ENCODE measurements around the gene CFLAR. TPM values are rescaled to one million over a fixed set of nuclear protein-coding genes. Genes with fewer than 3 reads are reported as not detected.

CFLAR gene
- total RNA-seq, 1 donor from 2014 or later = 47.5 TPM

GRCh38 chr2:201216918-201217317, 101.0 kb downstream of the CFLAR start:
- no peak overlapping the region for H3K27ac ChIP-seq (ENCODE audit: low read depth, low read length)
- no peak overlapping the region for H2AFZ ChIP-seq (ENCODE audit: low read depth, low read length)
- no peaks in the 10 kb centered on the region for H3K4me1 ChIP-seq (ENCODE audit: insufficient read depth, low read length)
- H3K4me3 Mint-ChIP-seq (ENCODE audit: unreplicated experiment) = no peak overlapping the region
- peaks cover 20% of the 10 kb centered on the region for H3K4me1 Mint-ChIP-seq (ENCODE audit: low read depth, unreplicated experiment)
- no peaks in the 10 kb centered on the region for H3K27me3 ChIP-seq (ENCODE audit: insufficient read depth, low read length)
- H3K4me2 ChIP-seq (ENCODE audit: low read length) = no peak overlapping the region
- no peak overlapping the region for H3K27ac Mint-ChIP-seq (ENCODE audit: unreplicated experiment)
- H3K4me3 ChIP-seq (ENCODE audit: insufficient read depth, low read depth, low read length) = no peak overlapping the region
- H3K9me3 ChIP-seq (ENCODE audit: insufficient read depth, low read depth, low read length) = no peaks in the 10 kb centered on the region
- no peaks in the 10 kb centered on the region for H3K9me3 Mint-ChIP-seq (ENCODE audit: unreplicated experiment)
- TF ChIP-seq CTCF (IDR thresholded peaks at IDR 0.05; ENCODE audit: insufficient read depth, low read depth, low read length) (no peak), EZH2 (IDR thresholded peaks at IDR 0.05; ENCODE audit: insufficient read depth, low read length) (no peak)
- H3K9ac ChIP-seq (ENCODE audit: low read length) = no peak overlapping the region
- no peaks in the 10 kb centered on the region for H4K20me1 ChIP-seq (ENCODE audit: insufficient read depth, low read length)
- no peaks in the 10 kb centered on the region for H3K36me3 ChIP-seq (ENCODE audit: insufficient read depth, low read length)
- DNase-seq (ENCODE audit: low read depth) (no peak), FAIRE-seq (no peak)
- no peaks in the 10 kb centered on the region for H3K79me2 ChIP-seq (ENCODE audit: insufficient read depth, low read length)
- H3K36me3 Mint-ChIP-seq (ENCODE audit: low read depth, unreplicated experiment) = peaks cover 2% of the 10 kb centered on the region
- no peaks in the 10 kb centered on the region for H3K27me3 Mint-ChIP-seq (ENCODE audit: low read depth, unreplicated experiment)

- no peaks in the 10 kb centered on the region for H3K79me2 ChIP-seq (ENCODE audit: insufficient read depth, low read length)
- no peaks in the 10 kb centered on the region for H3K27me3 ChIP-seq (ENCODE audit: insufficient read depth, low read length)
- H3K4me3 ChIP-seq (ENCODE audit: insufficient read depth, low read depth, low read length) = no peak overlapping the region
- H3K4me2 ChIP-seq (ENCODE audit: low read length) = no peak overlapping the region
- H2AFZ ChIP-seq (ENCODE audit: low read depth, low read length) = no peak overlapping the region
- TF ChIP-seq EZH2 (IDR thresholded peaks at IDR 0.05; ENCODE audit: insufficient read depth, low read length) (no peak), CTCF (IDR thresholded peaks at IDR 0.05; ENCODE audit: insufficient read depth, low read depth, low read length) (no peak)
- peaks cover 22% of the 10 kb centered on the region for H3K4me1 Mint-ChIP-seq (ENCODE audit: low read depth, unreplicated experiment)
- no peaks in the 10 kb centered on the region for H3K9me3 ChIP-seq (ENCODE audit: insufficient read depth, low read depth, low read length)
- H3K9me3 Mint-ChIP-seq (ENCODE audit: unreplicated experiment) = no peaks in the 10 kb centered on the region
- H4K20me1 ChIP-seq (ENCODE audit: insufficient read depth, low read length) = no peaks in the 10 kb centered on the region
- no peak for DNase-seq (ENCODE audit: low read depth)
- no peaks in the 10 kb centered on the region for H3K27me3 Mint-ChIP-seq (ENCODE audit: low read depth, unreplicated experiment)
- H3K27ac Mint-ChIP-seq (ENCODE audit: unreplicated experiment) = no peak overlapping the region
- H3K9ac ChIP-seq (ENCODE audit: low read length) = no peak overlapping the region
- H3K4me1 ChIP-seq (ENCODE audit: insufficient read depth, low read length) = no peaks in the 10 kb centered on the region
- no peaks in the 10 kb centered on the region for H3K36me3 ChIP-seq (ENCODE audit: insufficient read depth, low read length)
- H3K4me3 Mint-ChIP-seq (ENCODE audit: unreplicated experiment) = no peak overlapping the region
- FAIRE-seq = no peak
- H3K27ac ChIP-seq (ENCODE audit: low read depth, low read length) = no peak overlapping the region
- H3K36me3 Mint-ChIP-seq (ENCODE audit: low read depth, unreplicated experiment) = peaks cover 2% of the 10 kb centered on the region
Observed at GRCh38 chr2:201218780-201219179, 102.8 kb downstream of the CFLAR start.

GRCh38 chr2:201219328-201220096, 103.5 kb downstream of the CFLAR start:
- H3K9me3 ChIP-seq (ENCODE audit: insufficient read depth, low read depth, low read length) = no peaks in the 10 kb centered on the region
- no peak overlapping the region for H3K4me2 ChIP-seq (ENCODE audit: low read length)
- H4K20me1 ChIP-seq (ENCODE audit: insufficient read depth, low read length) = no peaks in the 10 kb centered on the region
- H3K4me3 ChIP-seq (ENCODE audit: insufficient read depth, low read depth, low read length) = no peak overlapping the region
- no peak for DNase-seq (ENCODE audit: low read depth)
- no peak for FAIRE-seq
- no peaks in the 10 kb centered on the region for H3K9me3 Mint-ChIP-seq (ENCODE audit: unreplicated experiment)
- H3K9ac ChIP-seq (ENCODE audit: low read length) = no peak overlapping the region
- H3K36me3 Mint-ChIP-seq (ENCODE audit: low read depth, unreplicated experiment) = peaks cover 2% of the 10 kb centered on the region
- no peak overlapping the region for H3K27ac ChIP-seq (ENCODE audit: low read depth, low read length)
- H3K27me3 Mint-ChIP-seq (ENCODE audit: low read depth, unreplicated experiment) = no peaks in the 10 kb centered on the region
- H3K79me2 ChIP-seq (ENCODE audit: insufficient read depth, low read length) = no peaks in the 10 kb centered on the region
- no peak overlapping the region for H3K27ac Mint-ChIP-seq (ENCODE audit: unreplicated experiment)
- no peaks in the 10 kb centered on the region for H3K36me3 ChIP-seq (ENCODE audit: insufficient read depth, low read length)
- no peak overlapping the region for H2AFZ ChIP-seq (ENCODE audit: low read depth, low read length)
- H3K27me3 ChIP-seq (ENCODE audit: insufficient read depth, low read length) = no peaks in the 10 kb centered on the region
- no peak overlapping the region for H3K4me3 Mint-ChIP-seq (ENCODE audit: unreplicated experiment)
- no peak for TF ChIP-seq EZH2 (IDR thresholded peaks at IDR 0.05; ENCODE audit: insufficient read depth, low read length)
- no peak for TF ChIP-seq CTCF (IDR thresholded peaks at IDR 0.05; ENCODE audit: insufficient read depth, low read depth, low read length)
- no peaks in the 10 kb centered on the region for H3K4me1 ChIP-seq (ENCODE audit: insufficient read depth, low read length)
- peaks cover 22% of the 10 kb centered on the region for H3K4me1 Mint-ChIP-seq (ENCODE audit: low read depth, unreplicated experiment)

Measured in astrocyte (in vitro differentiated cells and primary cell).